HCT116 (cell line): ENCODE data around the gene PLCD1. TPM values are rescaled to one million over a fixed set of nuclear protein-coding genes. Genes with fewer than 3 reads are reported as not detected.

ENCODE experiments used
- ATAC-seq: fragments of 200-7000 bp; cut with Tn5 transposase; 2 replicates; pipeline ENCODE4 v1.9.1; 2020; ENCODE audit warnings: mild to moderate bottlenecking, moderate library complexity
- BruUV-seq: library from RNA; stranded (reverse); fragments of 400-500 nt; replicated peaks from 2 replicates; lab custom pipeline; 2021; lab: Mats Ljungman, UMichigan
- CTCF ChIA-PET: fragments of 300-600 bp; sonication (Branson Sonifier 250); formaldehyde crosslinking; loops from one replicate; lab custom pipeline; 2021; ENCODE audit warnings: antibody characterized with exemption; lab: Charles Lee
- POLR2A ChIA-PET: fragments of 300-600, 350-600 bp; sonication (Branson Sonifier 250); formaldehyde crosslinking; loops from one replicate; lab custom pipeline; 2021; ENCODE audit warnings: antibody characterized with exemption; lab: Charles Lee
- RAD21 ChIA-PET, 2 experiments: fragments of 300-600 bp; sonication (Branson Sonifier 250); formaldehyde crosslinking; loops; one replicate each; lab custom pipeline; 2023; ENCODE audit warnings: low total read pairs in 2 of 2; ENCODE audit not compliant: uncharacterized antibody in 2 of 2, unreplicated experiment in 2 of 2, low non-redundant PET in 1 of 2; lab: Charles Lee
- DNase-seq: peaks from one replicate; pipeline ENCODE4 v3.0.0-alpha.2; 2010; ENCODE audit warnings: low read depth, low spot score
- H2AFZ ChIP-seq: fragments of 200-600 bp; shearing (Covaris generic), sonication (generic); 2 replicates; pipeline ENCODE4 v1.6.1; 2017; ENCODE audit warnings: low read depth, mixed run types, mixed read lengths, antibody characterized with exemption, low read length; ENCODE audit not compliant: poor library complexity, severe bottlenecking
- H3K27ac ChIP-seq: 2 replicates; pipeline ENCODE4 v1.5.1; 2012; ENCODE audit warnings: low read depth, low read length
- H3K27me3 ChIP-seq: fragments of 200-600 bp; sonication (generic); 2 replicates; pipeline ENCODE4 v1.6.1; 2016; ENCODE audit warnings: mixed run types, low read length, mixed read lengths; ENCODE audit not compliant: insufficient read depth
- H3K36me3 ChIP-seq, 2 experiments: fragments of 200-500 bp in 1 of 2; fragments of 200-600 bp in 1 of 2; sonication (Bioruptor generic) in 1 of 2; sonication (generic) in 1 of 2; 2 replicates each; pipeline versions ENCODE4 v1.5.1 to v1.6.1; 2014 to 2016; ENCODE audit warnings: low read length in 2 of 2, inconsistent platforms in 1 of 2, mixed read lengths in 1 of 2, mixed run types in 1 of 2; ENCODE audit not compliant: insufficient read depth in 2 of 2, control insufficient read depth in 1 of 2
- H3K4me1 ChIP-seq, 2 experiments: fragments of 200-600 bp in 1 of 2; sonication (generic) in 1 of 2; 2 replicates each; pipeline versions ENCODE4 v1.5.1 to v1.6.1; 2012 to 2017; ENCODE audit warnings: low read length in 2 of 2, inconsistent platforms in 1 of 2, mild to moderate bottlenecking in 1 of 2, mixed read lengths in 1 of 2, mixed run types in 1 of 2, moderate library complexity in 1 of 2; ENCODE audit not compliant: insufficient read depth in 2 of 2, control insufficient read depth in 1 of 2
- H3K4me2 ChIP-seq: fragments of 200-600 bp; sonication (generic); 2 replicates; pipeline ENCODE4 v1.6.1; 2017; ENCODE audit warnings: mixed run types, low read length, mixed read lengths
- H3K4me3 ChIP-seq, 2 experiments: fragments of 200-600 bp in 1 of 2; sonication (generic) in 1 of 2; replicated peaks in 1 of 2; 2 replicates each; pipeline ENCODE4 v1.5.1; 2011 to 2016; ENCODE audit warnings: low read length in 2 of 2, control low read depth in 1 of 2, low read depth in 1 of 2, mild to moderate bottlenecking in 1 of 2, mixed read lengths in 1 of 2, mixed run types in 1 of 2
- H3K79me2 ChIP-seq: fragments of 200-600 bp; sonication (generic); 2 replicates; pipeline ENCODE4 v1.6.1; 2017; ENCODE audit warnings: mild to moderate bottlenecking, mixed run types, low read length, moderate library complexity, mixed read lengths; ENCODE audit not compliant: insufficient read depth
- H3K9ac ChIP-seq: fragments of 200-600 bp; sonication (generic); 2 replicates; pipeline ENCODE4 v1.6.1; 2016; ENCODE audit warnings: low read length, mixed read lengths
- H3K9me2 ChIP-seq: fragments of 200-600 bp; sonication (generic), shearing (Covaris generic); 2 replicates; pipeline ENCODE4 v1.6.1; 2017; ENCODE audit warnings: mixed run types, mild to moderate bottlenecking, moderate library complexity; ENCODE audit not compliant: insufficient read depth
- H3K9me3 ChIP-seq, 2 experiments: fragments of 200-500 bp in 1 of 2; fragments of 200-600 bp in 1 of 2; sonication (Bioruptor generic) in 1 of 2; sonication (generic) in 1 of 2; 2 replicates each; pipeline ENCODE4 v1.6.1; 2014 to 2017; ENCODE audit warnings: low read length in 2 of 2, mixed read lengths in 2 of 2, inconsistent platforms in 1 of 2, low read depth in 1 of 2, mild to moderate bottlenecking in 1 of 2, mixed run types in 1 of 2, moderate library complexity in 1 of 2; ENCODE audit not compliant: control insufficient read depth in 1 of 2, insufficient read depth in 1 of 2
- H4K20me1 ChIP-seq: fragments of 200-600 bp; sonication (generic), shearing (Covaris generic); 2 replicates; pipeline ENCODE4 v1.6.1; 2017; ENCODE audit warnings: mixed run types, mild to moderate bottlenecking, moderate library complexity; ENCODE audit not compliant: insufficient read depth
- CEBPB ChIP-seq: IDR thresholded peaks from 2 replicates; pipeline ENCODE4 v1.6.1; 2012; ENCODE audit warnings: low read depth
- EGR1 ChIP-seq: IDR thresholded peaks from 2 replicates; pipeline ENCODE4 v1.6.1; 2012; ENCODE audit warnings: low read depth
- ELF1 ChIP-seq: IDR thresholded peaks from 2 replicates; pipeline ENCODE4 v1.6.1; 2012; ENCODE audit warnings: low read depth, borderline replicate concordance
- EZH2 ChIP-seq: fragments of 200-600 bp; sonication (generic); IDR thresholded peaks from 2 replicates; pipeline ENCODE4 v1.6.1; 2017; ENCODE audit warnings: antibody characterized with exemption, mixed run types
- EZH2phosphoT487 ChIP-seq: fragments of 200-600 bp; IDR thresholded peaks from 2 replicates; pipeline ENCODE4 v1.6.1; 2018; ENCODE audit warnings: antibody characterized with exemption, borderline replicate concordance
- JUND ChIP-seq: IDR thresholded peaks from 2 replicates; pipeline ENCODE4 v1.6.1; 2012
- POLR2A ChIP-seq: IDR thresholded peaks from 2 replicates; pipeline ENCODE4 v1.7.0; 2011; ENCODE audit warnings: borderline replicate concordance; ENCODE audit not compliant: insufficient read depth, insufficient read length; ENCODE audit errors: extremely low read depth
- POLR2AphosphoS5 ChIP-seq: IDR thresholded peaks from 2 replicates; pipeline ENCODE4 v1.6.1; 2011; ENCODE audit warnings: mild to moderate bottlenecking, low read depth, low read length, moderate library complexity
- RAD21 ChIP-seq: IDR thresholded peaks from 2 replicates; pipeline ENCODE4 v1.6.1; 2012; ENCODE audit warnings: low read depth, mild to moderate bottlenecking
- SIN3A ChIP-seq: IDR thresholded peaks from 2 replicates; pipeline ENCODE4 v1.6.1; 2012; ENCODE audit warnings: low read depth
- SP1 ChIP-seq: IDR thresholded peaks from 2 replicates; pipeline ENCODE4 v1.6.1; 2012; ENCODE audit warnings: low read depth
- SRF ChIP-seq: IDR thresholded peaks from 2 replicates; pipeline ENCODE4 v1.6.1; 2012; ENCODE audit warnings: low read depth
- TCF7L2 ChIP-seq: IDR thresholded peaks from 2 replicates; pipeline ENCODE4 v1.7.0; 2011; ENCODE audit warnings: borderline replicate concordance, inconsistent platforms; ENCODE audit not compliant: insufficient read depth, insufficient read length; ENCODE audit errors: extremely low read depth
- YY1 ChIP-seq: IDR thresholded peaks from 2 replicates; pipeline ENCODE4 v1.6.1; 2011; ENCODE audit warnings: low read length, low read depth, moderate library complexity, mild to moderate bottlenecking; ENCODE audit not compliant: insufficient replicate concordance; ENCODE audit errors: extremely low read depth
- ZFX ChIP-seq: fragments of 450-650 bp; IDR thresholded peaks from 2 replicates; pipeline ENCODE4 v1.6.1; 2017
- ZNF274 ChIP-seq: fragments of 200-500 bp; sonication (Bioruptor generic); IDR thresholded peaks from 2 replicates; pipeline ENCODE4 v1.6.1; 2014; ENCODE audit warnings: mild to moderate bottlenecking, low read depth, low read length, inconsistent platforms
- intact Hi-C: fragments of 100-400 bp; cut with micrococcal nuclease; formaldehyde crosslinking; loops from 2 replicates; pipeline ENCODE4 v1.10.0; 2022
- total RNA-seq: library from RNA; stranded (reverse); gene quantifications from one replicate; pipeline ENCODE4 v1.2.1, GENCODE V29; 2021; ENCODE audit not compliant: unreplicated experiment
- TF ChIP-seq, protein P1 (sequence below), 3 experiments: fragments of 200-600 bp in 1 of 3; sonication (generic) in 1 of 3; IDR thresholded peaks in 2 of 3; conservative IDR thresholded peaks in 1 of 3; 2 replicates each; pipeline ENCODE4 v1.5.1; 2012 to 2017; ENCODE audit warnings: low read depth in 2 of 3, low read length in 2 of 3, antibody characterized with exemption in 1 of 3, borderline replicate concordance in 1 of 3, control low read depth in 1 of 3, mild to moderate bottlenecking in 1 of 3, mixed read lengths in 1 of 3, mixed run types in 1 of 3, moderate library complexity in 1 of 3; ENCODE audit not compliant: insufficient read depth in 1 of 3
- TF ChIP-seq, protein P2 (sequence below): IDR thresholded peaks from 2 replicates; pipeline ENCODE4 v1.6.1; 2012
- TF ChIP-seq, protein P3 (sequence below): IDR thresholded peaks from 2 replicates; pipeline ENCODE4 v1.6.1; 2011; ENCODE audit warnings: mild to moderate bottlenecking, low read length, moderate library complexity; ENCODE audit not compliant: insufficient replicate concordance; ENCODE audit errors: extremely low read depth

The PLCD1 gene
- total RNA-seq, 1 experiment from 2014 or later, result 15.9 TPM

DNA sequence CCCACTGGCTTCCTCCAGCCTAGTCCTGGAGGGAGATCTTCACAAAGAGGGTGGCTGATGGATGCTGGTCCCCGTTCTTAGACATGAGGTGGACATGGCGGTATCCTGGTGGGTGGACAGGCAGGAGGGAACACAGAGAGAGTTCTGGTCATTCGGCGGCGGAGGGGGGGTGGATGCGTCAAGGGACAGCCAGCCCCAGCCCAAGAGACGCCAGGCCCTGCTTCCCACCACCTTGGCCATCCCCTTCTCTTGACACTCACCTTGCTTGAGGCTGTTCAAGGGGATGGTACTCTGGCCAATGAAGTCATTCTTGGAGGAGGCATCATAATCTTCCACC lies 21.7 kb downstream of the PLCD1 start:
- Histone ChIP-seq H3K27me3 (no peaks in the 10 kb centered on the region), H3K4me3 (no peak overlapping the region), H3K79me2 (no peaks in the 10 kb centered on the region), H3K4me2 (no peak overlapping the region), H4K20me1 (no peaks in the 10 kb centered on the region), H3K36me3 (no peaks in the 10 kb centered on the region), H3K4me1 (peaks cover 0 to 17% of the 10 kb centered on the region in 2 experiments; a peak in 1 of 4 replicates), H3K9me3 (no peaks in the 10 kb centered on the region), H3K9ac (no peak overlapping the region), H3K27ac (no peak overlapping the region), H2AFZ (no peak overlapping the region), H3K9me2 (no peaks in the 10 kb centered on the region)
- intact Hi-C loops, result no loop called here
- DNase-seq (no peak), ATAC-seq (no peak)
- TF ChIP-seq JUND, result no peak
- TF ChIP-seq RAD21, result no peak
- TF ChIP-seq ELF1, result no peak
- POLR2A ChIA-PET, result no interaction called here
- RAD21 ChIA-PET, result no interaction called here
- BruUV-seq, result no TSS peak
- CTCF ChIA-PET, result no interaction called here

DNA sequence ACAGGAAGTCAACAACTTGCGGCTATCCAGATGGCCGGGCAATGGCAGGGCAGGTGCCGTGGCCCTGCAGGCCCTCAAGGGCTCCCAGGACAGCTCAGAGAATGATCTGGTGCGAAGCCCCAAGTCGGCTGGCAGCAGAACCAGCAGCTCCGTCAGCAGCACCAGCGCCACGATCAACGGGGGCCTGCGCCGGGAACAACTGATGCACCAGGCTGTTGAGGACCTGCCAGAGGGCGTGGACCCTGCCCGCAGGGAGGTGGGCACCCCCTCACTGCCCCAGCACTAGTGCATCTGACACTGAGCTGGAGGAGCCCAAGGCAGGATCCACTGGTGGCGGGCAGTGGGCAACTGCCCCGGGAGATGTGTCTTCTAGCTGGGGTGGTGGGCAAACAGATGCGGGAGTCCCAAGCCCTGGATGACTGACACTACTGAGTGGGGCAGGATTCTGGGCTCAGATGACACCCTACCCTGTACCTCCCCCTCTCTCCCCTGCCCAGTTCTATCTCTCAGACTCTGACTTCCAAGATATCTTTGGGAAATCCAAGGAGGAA lies 22.9 kb downstream of the PLCD1 start:
- RAD21 ChIA-PET, result no interaction called here
- POLR2A ChIA-PET, result no interaction called here
- Histone ChIP-seq H3K9ac (no peak overlapping the region), H3K79me2 (no peaks in the 10 kb centered on the region), H3K4me3 (no peak overlapping the region), H3K27me3 (no peaks in the 10 kb centered on the region), H3K9me2 (no peaks in the 10 kb centered on the region), H3K4me2 (no peak overlapping the region)
- no TSS peak for BruUV-seq
- no peak for ATAC-seq
- no peak for TF ChIP-seq ZFX
- TF ChIP-seq CEBPB, result no peak
- TF ChIP-seq TCF7L2, result no peak
- TF ChIP-seq SIN3A, result no peak
- TF ChIP-seq POLR2A, result no peak
- TF ChIP-seq ZNF274, result no peak
- TF ChIP-seq, protein P1, sequence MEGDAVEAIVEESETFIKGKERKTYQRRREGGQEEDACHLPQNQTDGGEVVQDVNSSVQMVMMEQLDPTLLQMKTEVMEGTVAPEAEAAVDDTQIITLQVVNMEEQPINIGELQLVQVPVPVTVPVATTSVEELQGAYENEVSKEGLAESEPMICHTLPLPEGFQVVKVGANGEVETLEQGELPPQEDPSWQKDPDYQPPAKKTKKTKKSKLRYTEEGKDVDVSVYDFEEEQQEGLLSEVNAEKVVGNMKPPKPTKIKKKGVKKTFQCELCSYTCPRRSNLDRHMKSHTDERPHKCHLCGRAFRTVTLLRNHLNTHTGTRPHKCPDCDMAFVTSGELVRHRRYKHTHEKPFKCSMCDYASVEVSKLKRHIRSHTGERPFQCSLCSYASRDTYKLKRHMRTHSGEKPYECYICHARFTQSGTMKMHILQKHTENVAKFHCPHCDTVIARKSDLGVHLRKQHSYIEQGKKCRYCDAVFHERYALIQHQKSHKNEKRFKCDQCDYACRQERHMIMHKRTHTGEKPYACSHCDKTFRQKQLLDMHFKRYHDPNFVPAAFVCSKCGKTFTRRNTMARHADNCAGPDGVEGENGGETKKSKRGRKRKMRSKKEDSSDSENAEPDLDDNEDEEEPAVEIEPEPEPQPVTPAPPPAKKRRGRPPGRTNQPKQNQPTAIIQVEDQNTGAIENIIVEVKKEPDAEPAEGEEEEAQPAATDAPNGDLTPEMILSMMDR (IDR thresholded peaks at IDR 0.05 in 2 of 3, conservative IDR thresholded peaks at IDR 0.05 in 1 of 3; ENCODE audit: borderline replicate concordance in 1 of 3, insufficient read depth in 1 of 3, low read depth in 2 of 3, low read length in 2 of 3), result no peak
- TF ChIP-seq RAD21, result no peak
- TF ChIP-seq EGR1, result no peak
- TF ChIP-seq SP1, result no peak
- no peak for TF ChIP-seq POLR2AphosphoS5
- TF ChIP-seq SRF, result no peak
- TF ChIP-seq, protein P2, sequence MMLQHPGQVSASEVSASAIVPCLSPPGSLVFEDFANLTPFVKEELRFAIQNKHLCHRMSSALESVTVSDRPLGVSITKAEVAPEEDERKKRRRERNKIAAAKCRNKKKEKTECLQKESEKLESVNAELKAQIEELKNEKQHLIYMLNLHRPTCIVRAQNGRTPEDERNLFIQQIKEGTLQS, result no peak
- no peak for TF ChIP-seq YY1
- TF ChIP-seq, protein P3, sequence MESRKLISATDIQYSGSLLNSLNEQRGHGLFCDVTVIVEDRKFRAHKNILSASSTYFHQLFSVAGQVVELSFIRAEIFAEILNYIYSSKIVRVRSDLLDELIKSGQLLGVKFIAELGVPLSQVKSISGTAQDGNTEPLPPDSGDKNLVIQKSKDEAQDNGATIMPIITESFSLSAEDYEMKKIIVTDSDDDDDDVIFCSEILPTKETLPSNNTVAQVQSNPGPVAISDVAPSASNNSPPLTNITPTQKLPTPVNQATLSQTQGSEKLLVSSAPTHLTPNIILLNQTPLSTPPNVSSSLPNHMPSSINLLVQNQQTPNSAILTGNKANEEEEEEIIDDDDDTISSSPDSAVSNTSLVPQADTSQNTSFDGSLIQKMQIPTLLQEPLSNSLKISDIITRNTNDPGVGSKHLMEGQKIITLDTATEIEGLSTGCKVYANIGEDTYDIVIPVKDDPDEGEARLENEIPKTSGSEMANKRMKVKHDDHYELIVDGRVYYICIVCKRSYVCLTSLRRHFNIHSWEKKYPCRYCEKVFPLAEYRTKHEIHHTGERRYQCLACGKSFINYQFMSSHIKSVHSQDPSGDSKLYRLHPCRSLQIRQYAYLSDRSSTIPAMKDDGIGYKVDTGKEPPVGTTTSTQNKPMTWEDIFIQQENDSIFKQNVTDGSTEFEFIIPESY, result no peak
- TF ChIP-seq EZH2phosphoT487, result no peak
- no peak for TF ChIP-seq EZH2
- TF ChIP-seq, all 23 proteins: peak for 0
- H3K4me1 ChIP-seq, result peaks cover 0 to 21% of the 10 kb centered on the region in 2 experiments; a peak in 1 of 4 replicates
- DNase-seq, result no peak
- no peak overlapping the region for H3K27ac ChIP-seq
- H4K20me1 ChIP-seq, result no peaks in the 10 kb centered on the region
- no peaks in the 10 kb centered on the region for H3K36me3 ChIP-seq
- H3K9me3 ChIP-seq, result no peaks in the 10 kb centered on the region
- no peak overlapping the region for H2AFZ ChIP-seq
- intact Hi-C loops, result no loop called here
- CTCF ChIA-PET, result no interaction called here
